Central memory CD4-positive, alpha-beta T cell (primary cell): ENCODE data around the gene ERBB4.
"Not testable (repeated sequence)": the region's sequence is repeated elsewhere in the genome, so short reads cannot be mapped to it uniquely, and the experiment has no call there.

ENCODE experiments used
- DNase-seq: peaks from one replicate; pipeline ENCODE4 v3.0.0; 2022

The ERBB4 gene

GRCh38 chr2:212288308-212288707 lies 250.3 kb downstream of the ERBB4 start:
- no peak for DNase-seq

- DNase-seq = no peak
These were observed 254.4 kb downstream of the ERBB4 start for GRCh38 chr2:212284166-212284565.

DNA sequence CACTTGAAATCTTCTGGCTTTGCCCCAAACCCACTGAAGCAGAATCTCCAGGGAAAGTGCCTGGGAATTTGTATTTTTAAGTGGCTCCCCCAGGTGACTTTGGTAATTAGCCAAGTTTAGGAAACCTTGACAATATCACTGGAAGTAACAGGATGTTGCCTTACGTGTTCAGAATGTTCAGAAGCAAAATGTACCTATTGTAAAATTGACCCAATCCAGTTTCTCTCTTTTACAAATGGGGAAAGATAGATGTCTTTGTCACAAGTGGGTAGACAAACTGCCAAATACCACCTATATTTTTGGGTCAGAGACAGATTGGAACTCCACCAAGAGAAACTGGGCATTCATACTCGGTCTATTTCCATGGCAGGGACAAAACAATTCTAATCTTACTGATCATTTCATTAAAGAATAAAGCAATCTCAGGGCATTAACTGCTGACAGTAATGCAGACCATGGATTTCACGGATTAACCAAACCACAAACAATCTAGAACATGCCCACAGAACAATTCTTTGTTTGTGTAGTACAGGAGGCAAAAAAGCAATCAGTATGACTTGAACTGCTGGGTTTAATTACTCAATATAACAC lies 255.8 kb downstream of the ERBB4 start:
- DNase-seq = no peak

- no peak for DNase-seq
These were observed 261.8 kb downstream of the ERBB4 start for GRCh38 chr2:212276813-212277212.

GRCh38 chr2:212274215-212274614 lies 264.4 kb downstream of the ERBB4 start:
- DNase-seq = no peak

DNA sequence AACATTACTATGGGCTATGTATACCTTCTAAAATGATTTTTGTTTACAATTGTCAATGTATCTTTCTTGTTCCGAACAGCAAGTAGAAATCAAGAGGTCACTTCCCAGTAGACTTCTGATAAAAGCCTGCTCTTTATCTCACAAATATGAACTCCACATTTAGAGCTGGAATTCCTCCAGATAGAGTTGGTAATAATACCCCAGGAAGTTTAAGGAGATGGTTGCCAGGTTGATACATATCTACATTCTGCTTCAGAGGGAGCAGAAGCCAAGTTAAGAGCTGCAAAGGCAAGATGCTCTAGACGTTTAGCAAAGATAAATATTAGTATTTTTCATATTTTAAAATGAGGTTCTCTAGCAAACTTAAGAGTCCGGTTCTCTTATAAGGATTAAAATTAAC lies 267.0 kb downstream of the ERBB4 start:
- DNase-seq = no peak

DNA sequence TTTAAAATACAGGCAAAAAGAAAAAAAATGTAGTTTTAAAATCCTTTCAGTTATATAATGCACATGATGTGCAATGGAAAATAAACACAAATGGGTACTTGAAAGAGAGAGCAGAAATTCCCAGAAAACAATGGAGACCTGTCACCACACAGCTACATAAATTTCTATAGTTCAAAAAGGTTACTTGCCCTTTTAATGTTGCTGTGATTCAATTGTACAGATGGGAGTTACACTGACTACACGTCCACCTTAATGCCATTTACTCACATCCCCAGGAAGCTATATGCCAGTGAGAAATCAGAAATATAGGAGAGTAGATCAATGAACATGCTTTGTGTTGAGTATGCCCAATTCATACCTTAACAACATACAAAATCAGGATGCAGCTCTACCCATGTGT lies 269.6 kb downstream of the ERBB4 start:
- DNase-seq = no peak

GRCh38 chr2:212266297-212266696 lies 272.3 kb downstream of the ERBB4 start:
- DNase-seq = no peak

- DNase-seq = no peak
These were observed 272.8 kb downstream of the ERBB4 start for GRCh38 chr2:212265777-212266176.

- DNase-seq = no peak
These were observed 274.4 kb downstream of the ERBB4 start for GRCh38 chr2:212264187-212264586.

GRCh38 chr2:212259226-212259625 lies 279.4 kb downstream of the ERBB4 start:
- no peak for DNase-seq

GRCh38 chr2:212254339-212254738 lies 284.3 kb downstream of the ERBB4 start:
- no peak for DNase-seq

DNA sequence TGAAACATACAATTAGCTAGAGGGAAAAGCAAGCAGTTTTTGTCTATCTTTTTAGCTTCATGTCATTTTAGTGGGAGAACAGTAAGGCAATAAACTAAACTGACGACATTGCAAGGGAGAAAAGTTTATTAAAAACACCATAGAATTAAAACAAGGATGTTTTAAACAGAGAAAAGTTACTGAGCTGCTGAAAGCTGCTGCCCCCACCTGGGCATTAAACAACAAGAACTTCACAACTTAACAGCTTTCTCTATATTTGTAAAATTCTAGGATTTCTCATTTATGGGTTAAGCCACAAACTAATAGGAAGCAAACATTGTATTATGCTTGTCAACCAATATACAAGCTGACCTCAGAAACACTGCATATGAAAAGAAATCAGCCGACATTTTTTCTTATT lies 289.2 kb downstream of the ERBB4 start:
- no peak for DNase-seq

GRCh38 chr2:212245880-212246279 lies 292.7 kb downstream of the ERBB4 start:
- DNase-seq = no peak

DNA sequence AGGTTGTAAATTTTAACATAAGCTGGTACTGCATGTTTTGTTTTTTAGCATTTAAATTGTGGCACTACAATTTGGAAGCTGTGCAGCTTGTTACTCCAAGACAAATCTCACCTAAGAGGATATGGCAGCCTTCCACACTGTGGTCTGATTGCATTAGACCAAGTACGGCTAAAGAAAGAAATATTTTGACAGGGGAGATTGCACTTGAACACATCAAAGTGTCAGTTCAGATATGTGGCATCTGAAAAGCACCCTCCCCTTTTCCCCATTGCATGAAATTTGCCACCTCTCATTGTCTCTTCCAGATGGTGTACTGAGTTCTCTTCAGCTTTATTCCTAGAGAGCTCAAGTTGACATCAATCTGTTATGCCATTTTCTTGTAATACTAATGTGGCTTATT lies 295.9 kb downstream of the ERBB4 start:
- no peak for DNase-seq

DNA sequence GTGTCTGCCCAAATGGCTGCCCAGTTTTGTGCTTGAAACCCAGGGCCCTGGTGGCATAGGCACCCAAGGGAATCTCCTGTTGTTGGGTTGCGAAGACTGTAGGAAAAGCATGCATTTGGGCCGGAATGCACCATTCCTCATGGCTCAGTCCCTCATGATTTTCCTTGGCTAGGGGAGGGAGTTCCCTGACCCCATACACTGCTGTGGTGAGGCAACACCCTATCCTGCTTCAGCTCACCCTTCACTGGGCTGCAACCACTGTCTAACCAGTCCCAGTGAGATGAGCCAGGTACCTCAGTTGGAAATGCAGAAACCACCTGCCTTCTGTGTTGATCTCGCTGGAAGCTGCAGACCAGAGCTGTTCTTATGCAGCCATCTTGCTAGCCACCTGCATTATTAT lies 300.4 kb downstream of the ERBB4 start:
- DNase-seq = not testable (repeated sequence)

DNA sequence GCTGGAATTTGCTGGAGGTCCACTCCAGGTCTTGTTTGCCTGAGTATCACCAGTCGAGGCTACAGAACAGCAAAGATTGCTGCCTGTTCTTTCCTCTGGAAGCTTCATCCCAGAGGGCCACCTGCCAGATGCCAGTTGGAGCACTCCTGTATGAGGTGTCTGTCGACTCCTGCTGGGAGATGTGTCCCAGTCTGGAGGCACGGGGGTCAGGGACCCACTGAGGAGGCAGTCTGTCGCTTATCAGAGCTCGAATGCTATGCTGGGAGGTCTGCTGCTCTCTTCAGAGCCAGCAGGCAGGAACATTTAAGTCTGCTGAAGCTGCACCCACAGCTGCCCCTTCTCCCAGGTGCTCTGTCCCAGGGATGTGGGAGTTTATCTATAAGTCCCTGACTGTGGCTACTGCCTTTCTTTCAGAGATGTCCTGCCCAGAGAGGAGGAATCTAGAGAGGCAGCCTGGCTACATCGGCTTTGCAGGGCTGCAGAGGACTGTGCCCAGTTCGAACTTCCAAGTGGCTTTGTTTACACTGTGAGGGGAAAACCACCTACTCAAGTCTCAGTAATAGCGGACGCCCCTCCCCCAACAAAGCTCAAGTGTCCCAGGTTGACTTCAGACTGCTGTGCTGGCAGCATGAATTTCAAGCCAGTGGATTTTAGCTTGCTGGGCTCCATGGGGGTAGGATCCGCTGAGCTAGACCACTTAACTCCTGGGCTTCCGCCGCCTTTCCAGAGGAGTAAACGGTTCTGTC lies 301.1 kb downstream of the ERBB4 start:
- no peak for DNase-seq

DNA sequence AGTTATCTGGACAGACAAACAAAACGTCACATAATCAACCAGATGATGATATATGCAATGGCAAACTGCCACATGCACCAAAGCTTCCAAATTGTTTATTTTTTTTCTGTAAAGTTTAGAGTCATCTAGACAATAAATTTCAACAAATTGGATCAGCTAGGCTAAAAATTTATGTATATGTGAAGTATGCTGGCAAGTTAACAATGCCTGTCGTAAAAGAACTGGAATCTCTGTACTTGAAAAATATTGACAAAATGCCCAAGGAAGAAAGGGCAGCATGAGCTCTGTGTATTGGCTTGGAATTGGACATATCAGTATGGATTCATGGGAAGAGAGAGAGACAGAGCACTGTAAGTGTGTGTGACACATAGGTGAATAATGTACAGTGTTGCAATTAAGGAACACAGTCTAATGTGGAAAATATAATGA lies 309.8 kb downstream of the ERBB4 start:
- no peak for DNase-seq

DNA sequence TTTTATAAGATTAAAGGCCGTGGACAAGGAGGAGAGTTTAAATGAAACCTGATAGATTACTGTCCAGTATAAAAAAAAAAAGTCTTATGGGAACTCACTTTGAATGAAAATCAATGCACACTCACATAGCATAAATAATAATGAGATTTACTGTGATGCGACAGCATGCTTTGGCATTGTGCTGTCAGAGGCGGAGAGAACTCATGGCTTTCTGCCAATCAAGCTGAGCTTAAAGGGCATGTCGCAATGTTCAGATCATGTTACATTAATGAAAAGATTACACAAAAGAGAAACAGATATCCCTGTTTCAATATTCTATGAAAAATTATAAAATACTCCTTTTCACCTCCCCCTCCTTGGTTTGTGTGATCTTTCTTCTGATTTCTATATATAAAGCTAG lies 310.8 kb downstream of the ERBB4 start:
- no peak for DNase-seq

GRCh38 chr2:212226114-212226513 lies 312.5 kb downstream of the ERBB4 start:
- no peak for DNase-seq

DNA sequence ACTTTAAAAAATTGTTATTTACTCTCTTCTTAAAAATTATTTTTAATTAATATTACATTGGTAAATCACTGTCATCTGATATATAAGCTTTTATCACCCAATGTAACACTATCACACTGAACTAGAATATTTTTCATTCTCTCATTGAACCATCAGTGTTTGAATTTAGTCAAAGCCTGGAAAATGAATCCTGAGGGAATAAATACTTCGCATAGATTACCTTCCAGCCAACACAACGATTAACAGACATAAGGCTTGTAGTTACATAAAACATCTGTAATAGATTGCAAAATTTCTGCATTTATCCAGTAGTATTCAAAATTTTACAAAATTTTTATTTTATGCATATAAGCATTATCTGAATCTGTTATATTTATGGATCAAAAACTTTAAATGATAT lies 314.9 kb downstream of the ERBB4 start:
- no peak for DNase-seq

- DNase-seq = no peak
These were observed 325.4 kb downstream of the ERBB4 start for GRCh38 chr2:212213191-212213590.

GRCh38 chr2:212208467-212208866 lies 330.1 kb downstream of the ERBB4 start:
- DNase-seq = no peak

DNA sequence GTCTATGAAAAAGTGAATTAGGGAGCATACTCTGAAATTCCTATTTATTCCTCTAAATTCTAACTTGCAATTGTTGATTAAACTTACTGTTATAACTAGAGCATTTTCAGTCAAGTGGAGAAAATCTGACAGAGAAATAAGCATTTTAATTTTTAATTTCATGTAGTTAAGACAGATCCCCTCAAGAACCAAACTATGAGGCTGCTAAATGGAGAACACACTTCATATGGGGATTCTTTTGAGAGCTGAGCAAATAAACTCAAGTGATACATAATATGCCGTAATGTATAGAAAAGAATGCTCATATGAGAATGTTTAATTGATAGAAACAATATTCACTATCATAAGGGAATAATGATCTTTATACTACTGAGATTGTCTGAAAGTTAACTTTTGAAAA lies 340.8 kb downstream of the ERBB4 start:
- DNase-seq = no peak

- no peak for DNase-seq
These were observed 343.0 kb downstream of the ERBB4 start for GRCh38 chr2:212195626-212196025.
